Calu3 (cell line): ENCODE data around the gene ZNF583. TPM values are rescaled to one million over a fixed set of nuclear protein-coding genes. Genes with fewer than 3 reads are reported as not detected.

ENCODE experiments used
- Bru-seq: library from RNA; stranded (reverse); fragments of 400-500 nt; gene quantifications from one replicate; lab custom pipeline; 2021; lab: Mats Ljungman, UMichigan
- BruChase-seq, 2 experiments: library from RNA; stranded (reverse); fragments of 400-500 nt; gene quantifications; one replicate each; lab custom pipeline; 2021; lab: Mats Ljungman, UMichigan
- BruUV-seq: library from RNA; stranded (reverse); fragments of 400-500 nt; replicated peaks from 2 replicates; lab custom pipeline; 2021; lab: Mats Ljungman, UMichigan
- CTCF ChIA-PET: fragments of 300-600 bp; sonication (Branson Sonifier 250); formaldehyde crosslinking; loops from one replicate; lab custom pipeline; 2022; ENCODE audit warnings: antibody characterized with exemption; lab: Charles Lee
- DNase-seq: peaks from one replicate; pipeline ENCODE4 v3.0.0; 2022
- H3K27ac Mint-ChIP-seq: one replicate; pipeline ENCODE4 v1.8.0; 2022; ENCODE audit warnings: mixed read lengths; ENCODE audit not compliant: unreplicated experiment
- H3K27me3 Mint-ChIP-seq: one replicate; pipeline ENCODE4 v1.8.0; 2022; ENCODE audit warnings: mixed read lengths; ENCODE audit not compliant: unreplicated experiment
- H3K36me3 Mint-ChIP-seq: one replicate; pipeline ENCODE4 v1.8.0; 2022; ENCODE audit warnings: mild to moderate bottlenecking, moderate library complexity, mixed read lengths; ENCODE audit not compliant: insufficient read depth, unreplicated experiment
- H3K4me1 Mint-ChIP-seq: one replicate; pipeline ENCODE4 v1.8.0; 2022; ENCODE audit warnings: mild to moderate bottlenecking, low read depth, mixed read lengths; ENCODE audit not compliant: unreplicated experiment
- H3K4me3 Mint-ChIP-seq: one replicate; pipeline ENCODE4 v1.8.0; 2022; ENCODE audit warnings: mild to moderate bottlenecking, low read depth, moderate library complexity, mixed read lengths; ENCODE audit not compliant: unreplicated experiment
- H3K9me3 Mint-ChIP-seq: one replicate; pipeline ENCODE4 v1.8.0; 2022; ENCODE audit warnings: low read depth, mixed read lengths; ENCODE audit not compliant: unreplicated experiment
- CTCF ChIP-seq: fragments of 200-600 bp; IDR thresholded peaks from one replicate; pipeline ENCODE4 v1.8.0; 2022; ENCODE audit warnings: antibody characterized with exemption; ENCODE audit not compliant: unreplicated experiment
- intact Hi-C: fragments of 100-400 bp; cut with micrococcal nuclease; formaldehyde crosslinking; loops from one replicate; pipeline ENCODE4 v1.10.0; 2022; ENCODE audit not compliant: unreplicated experiment
- long read RNA-seq: library from polyadenylated mRNA; stranded (forward); transcript quantifications from one replicate; pipeline ENCODE4 v2.0.0, GENCODE V29; 2022
- total RNA-seq: library from RNA; stranded (reverse); gene quantifications from 2 replicates; pipeline ENCODE4 v1.2.3, GENCODE V29; 2022

Gene ZNF583
- total RNA-seq (2.3 and 3.8 TPM in 2 replicates), Bru-seq, nascent RNA (percentile 57 among the genes with signal in this experiment), BruChase-seq, experiment 1, labeled RNA remaining after a 6-hour chase (percentile 44 among the genes with signal in this experiment), BruChase-seq, experiment 2, labeled RNA remaining after a 2-hour chase (percentile 44 among the genes with signal in this experiment)
- long read RNA-seq, full-length matches to known transcripts: 3 of 4 reads
- long read RNA-seq, partial matches to known transcripts: 0 of 4 reads
- long read RNA-seq, other reads (novel, unspliced or antisense): 1 of 4 reads

GRCh38 chr19:56403764-56404704 is at the start of gene ZNF583:
Gene ZNF583 (plus strand): TSS chr19:56404332. CDS start chr19:56407115, 2,783 bp downstream.
- intact Hi-C loops: no loop called here
- no TSS peak for BruUV-seq
- Mint-ChIP-seq H3K4me3 (peak within 1 kb of the TSS; percentile 78), H3K4me1 (peaks cover 15% of the 10 kb centered on the region), H3K36me3 (peaks cover 16% of the 10 kb centered on the region), H3K9me3 (peaks cover 44% of the 10 kb centered on the region), H3K27me3 (no peaks in the 10 kb centered on the region), H3K27ac (peak within 1 kb of the TSS; percentile 42)
- CTCF ChIA-PET: interaction anchor here (0.5 to 0.6 kb wide), 3 partner anchors 89 to 1401 kb away, joined by 3 to 5 read pairs (median 3); partner anchors contain the start of gene ZSCAN5A
- TF ChIP-seq CTCF: no peak
- peak; percentile 93 for DNase-seq

- DNase-seq: no peak
- Mint-ChIP-seq H3K27ac (no peak overlapping the region), H3K4me1 (no peaks in the 10 kb centered on the region), H3K4me3 (no peak overlapping the region), H3K27me3 (no peaks in the 10 kb centered on the region), H3K9me3 (peaks cover 34% of the 10 kb centered on the region), H3K36me3 (no peaks in the 10 kb centered on the region)
- intact Hi-C loops: no loop called here
- no peak for TF ChIP-seq CTCF
- no TSS peak for BruUV-seq
- CTCF ChIA-PET: no interaction called here
Observed at GRCh38 chr19:56355517-56355916, 48.6 kb upstream of the ZNF583 start.

- TF ChIP-seq CTCF: no peak
- no TSS peak for BruUV-seq
- no peak overlapping the region for H3K27ac Mint-ChIP-seq
- H3K9me3 Mint-ChIP-seq: peaks cover 34% of the 10 kb centered on the region
- intact Hi-C loops: no loop called here
- no peaks in the 10 kb centered on the region for H3K36me3 Mint-ChIP-seq
- no peaks in the 10 kb centered on the region for H3K4me1 Mint-ChIP-seq
- CTCF ChIA-PET: no interaction called here
- no peak for DNase-seq
- no peaks in the 10 kb centered on the region for H3K27me3 Mint-ChIP-seq
- H3K4me3 Mint-ChIP-seq: no peak overlapping the region
Observed at GRCh38 chr19:56356944-56357343, 47.2 kb upstream of the ZNF583 start.

- no peak for DNase-seq
- CTCF ChIA-PET: no interaction called here
- no peak overlapping the region for H3K27ac Mint-ChIP-seq
- no peaks in the 10 kb centered on the region for H3K4me1 Mint-ChIP-seq
- H3K27me3 Mint-ChIP-seq: no peaks in the 10 kb centered on the region
- no TSS peak for BruUV-seq
- no peak overlapping the region for H3K4me3 Mint-ChIP-seq
- intact Hi-C loops: no loop called here
- H3K36me3 Mint-ChIP-seq: no peaks in the 10 kb centered on the region
- H3K9me3 Mint-ChIP-seq: peaks cover 29% of the 10 kb centered on the region
- TF ChIP-seq CTCF: no peak
Observed at GRCh38 chr19:56360841-56361240, 43.3 kb upstream of the ZNF583 start.
